HEK293 (cell line): ENCODE data around the gene TRPM8.

Experiments
- CTCF ChIP-seq: fragments of 450-650 bp; formaldehyde crosslinking; IDR thresholded peaks from 2 replicates; pipeline ENCODE4 v1.5.1; 2016; ENCODE audit warnings: missing biosample characterization, missing genetic modification characterization
- KLF1 ChIP-seq: fragments of 450-650 bp; formaldehyde crosslinking; IDR thresholded peaks from 2 replicates; pipeline ENCODE4 v1.5.1; 2016; ENCODE audit warnings: missing biosample characterization, missing genetic modification characterization
- OSR2 ChIP-seq: fragments of 450-650 bp; formaldehyde crosslinking; IDR thresholded peaks from 2 replicates; pipeline ENCODE4 v1.5.1; 2016; ENCODE audit warnings: missing biosample characterization, missing genetic modification characterization
- SETDB1 ChIP-seq: IDR thresholded peaks from one replicate; pipeline ENCODE4 v1.6.1; 2017; ENCODE audit warnings: mild to moderate bottlenecking, low read length, moderate library complexity, mixed read lengths; ENCODE audit not compliant: insufficient read length
- TCF7L2 ChIP-seq: IDR thresholded peaks from 2 replicates; pipeline ENCODE4 v1.6.1; 2011; ENCODE audit warnings: low read depth, mild to moderate bottlenecking, inconsistent platforms, low read length, moderate library complexity, borderline replicate concordance
- TRIM28 ChIP-seq: IDR thresholded peaks from 2 replicates; pipeline ENCODE4 v1.6.1; 2011; ENCODE audit warnings: low read length, control low read depth, borderline replicate concordance
- ZNF138 ChIP-seq: fragments of 450-650 bp; formaldehyde crosslinking; IDR thresholded peaks from 2 replicates; pipeline ENCODE4 v1.5.1; 2016; ENCODE audit warnings: missing biosample characterization, missing genetic modification characterization, borderline replicate concordance
- ZNF140 ChIP-seq: fragments of 450-650 bp; formaldehyde crosslinking; IDR thresholded peaks from 2 replicates; pipeline ENCODE4 v1.5.1; 2016; ENCODE audit warnings: missing biosample characterization, missing genetic modification characterization
- ZNF302 ChIP-seq: fragments of 450-650 bp; formaldehyde crosslinking; IDR thresholded peaks from 2 replicates; pipeline ENCODE4 v1.5.1; 2016; ENCODE audit warnings: missing biosample characterization, missing genetic modification characterization, low read depth
- ZNF549 ChIP-seq: fragments of 450-650 bp; IDR thresholded peaks from 2 replicates; pipeline ENCODE4 v1.5.1; 2018; ENCODE audit warnings: missing biosample characterization, missing genetic modification characterization, mild to moderate bottlenecking, inconsistent platforms, moderate library complexity
- ZNF660 ChIP-seq: fragments of 450-650 bp; IDR thresholded peaks from 2 replicates; pipeline ENCODE4 v1.5.1; 2018; ENCODE audit warnings: missing biosample characterization, mild to moderate bottlenecking, missing genetic modification characterization

- TF ChIP-seq CTCF (tag by site-specific recombination) (no peak), ZNF660 (tag by site-specific recombination) (no peak), ZNF138 (tag by site-specific recombination) (no peak), TRIM28 (no peak), ZNF302 (no peak), ZNF140 (no peak), SETDB1 (no peak), OSR2 (tag by site-specific recombination) (no peak), ZNF549 (tag by site-specific recombination) (no peak), TCF7L2 (no peak), KLF1 (tag by site-specific recombination) (no peak)
Measured at GRCh38 chr2:233961905-233962304, 44.7 kb downstream of the TRPM8 start.
